HG02571 (cell line): Measurements from ENCODE around the gene BRPF1.
A peak's percentile ranks its signal among the peaks of the same experiment; 100 is the strongest.

ENCODE experiments used
- ATAC-seq: cut with Tn5 transposase; IDR thresholded peaks from one replicate; pipeline ENCODE4 v1.9.1; 2021; ENCODE audit warnings: mild to moderate bottlenecking, moderate library complexity; ENCODE audit not compliant: unreplicated experiment

Gene BRPF1

GRCh38 chr3:9729419-9729818 is 2.1 kb upstream of the BRPF1 start:
- no peak for ATAC-seq

DNA sequence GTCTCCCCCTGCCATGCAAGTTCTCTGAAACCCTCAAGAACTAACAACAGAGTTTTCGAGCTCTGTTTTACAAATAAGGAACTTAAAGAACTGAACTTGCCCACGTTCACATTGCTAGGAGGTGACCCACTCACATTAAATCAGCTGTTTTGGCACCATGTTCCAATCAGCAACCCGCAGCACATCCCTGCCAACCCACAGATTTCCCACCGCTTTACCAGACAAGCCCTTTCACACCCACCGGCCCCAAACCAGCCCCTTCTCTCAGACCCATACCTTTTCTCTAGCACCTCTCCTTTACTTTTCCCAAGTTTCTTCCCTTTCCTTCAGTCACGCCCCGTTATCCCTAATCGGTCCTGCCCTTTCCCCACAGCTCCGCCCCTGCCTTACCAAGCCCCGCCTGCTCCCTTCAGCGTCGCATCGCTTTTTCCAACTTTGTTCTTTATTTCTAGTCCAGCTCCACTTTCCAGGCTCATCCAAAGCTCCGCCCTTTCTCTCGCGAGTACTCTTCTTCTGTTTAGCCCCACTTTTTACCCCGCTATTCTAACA is 804 bp upstream of the BRPF1 start:
- ATAC-seq, result peak; percentile 47

- no peak for ATAC-seq
These were observed 675 bp downstream of the BRPF1 start for GRCh38 chr3:9732080-9732739.

DNA sequence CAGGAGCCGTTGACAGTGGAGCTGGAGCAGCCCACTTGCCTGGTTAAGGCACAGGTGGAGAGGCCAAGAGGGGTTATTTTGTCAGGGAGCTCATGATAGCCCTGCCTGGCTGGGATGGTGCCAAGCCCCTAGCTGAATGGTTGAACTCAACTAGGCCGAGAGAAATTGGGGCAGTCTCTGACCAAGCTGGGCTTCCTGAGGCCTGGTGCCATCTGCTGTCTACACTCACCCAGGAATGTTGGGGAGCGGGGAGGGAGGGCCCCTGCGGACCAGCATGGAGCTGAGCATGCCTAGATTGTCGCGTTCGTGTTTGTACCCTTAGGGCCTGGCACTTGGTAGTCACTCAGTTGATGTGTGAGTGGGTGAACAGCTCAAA is 1.2 kb downstream of the BRPF1 start:
- no peak for ATAC-seq

DNA sequence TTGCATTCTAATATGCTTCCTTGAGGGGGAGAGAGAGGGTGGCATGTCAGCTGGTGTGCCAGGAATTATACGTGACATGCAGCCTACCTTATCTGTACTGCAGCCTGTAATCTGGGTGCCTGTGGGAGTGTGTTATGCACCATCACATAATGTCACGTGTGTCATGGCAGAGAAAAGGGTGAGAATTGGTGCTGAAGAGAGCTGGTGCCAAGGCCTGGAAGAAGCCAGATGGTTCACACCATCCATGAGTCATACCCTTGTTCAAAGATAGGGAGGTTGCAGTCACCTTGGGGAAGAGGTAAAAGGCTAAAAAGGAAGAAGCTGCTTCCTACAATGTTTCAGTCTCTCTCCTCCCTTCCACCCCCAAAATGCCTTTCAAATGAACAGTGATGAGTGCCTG is 5.3 kb downstream of the BRPF1 start:
- ATAC-seq, result no peak

- ATAC-seq, result no peak
These were observed 7.6 kb downstream of the BRPF1 start for GRCh38 chr3:9739181-9739580.

- no peak for ATAC-seq
These were observed 11.0 kb downstream of the BRPF1 start for GRCh38 chr3:9742560-9742959.

DNA sequence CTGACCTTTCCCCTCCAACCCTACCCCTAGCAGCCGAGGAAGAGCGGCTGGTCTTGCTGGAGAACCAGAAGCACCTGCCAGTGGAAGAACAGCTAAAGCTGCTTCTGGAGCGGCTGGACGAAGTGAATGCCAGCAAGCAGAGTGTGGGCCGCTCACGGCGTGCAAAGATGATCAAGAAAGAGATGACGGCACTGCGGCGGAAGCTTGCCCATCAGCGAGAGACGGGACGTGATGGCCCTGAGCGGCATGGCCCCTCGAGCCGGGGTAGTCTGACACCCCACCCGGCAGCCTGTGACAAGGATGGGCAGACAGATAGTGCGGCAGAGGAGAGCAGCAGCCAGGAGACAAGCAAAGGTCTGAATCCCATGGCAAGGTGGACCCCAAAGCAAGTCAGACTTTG is 12.0 kb downstream of the BRPF1 start:
- no peak for ATAC-seq

- ATAC-seq, result no peak
These were observed 12.6 kb downstream of the BRPF1 start for GRCh38 chr3:9744162-9744561.

DNA sequence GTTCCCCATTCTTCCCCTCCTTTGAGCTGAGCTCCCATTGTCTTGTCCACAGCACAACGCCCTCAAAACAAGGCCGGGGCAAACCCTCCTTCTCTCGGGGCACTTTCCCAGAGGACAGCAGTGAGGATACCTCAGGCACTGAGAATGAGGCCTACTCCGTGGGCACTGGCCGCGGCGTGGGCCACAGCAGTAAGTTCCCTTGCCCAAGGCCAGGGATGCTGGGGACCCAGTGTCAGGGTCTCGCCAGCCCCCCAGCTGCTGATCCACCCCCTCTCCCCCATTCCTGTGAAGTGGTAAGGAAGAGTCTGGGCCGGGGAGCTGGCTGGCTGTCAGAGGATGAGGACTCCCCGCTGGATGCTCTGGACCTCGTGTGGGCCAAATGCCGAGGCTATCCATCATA is 14.0 kb downstream of the BRPF1 start:
- ATAC-seq, result no peak

GRCh38 chr3:9746330-9746729 is 14.8 kb downstream of the BRPF1 start:
- ATAC-seq, result no peak

DNA sequence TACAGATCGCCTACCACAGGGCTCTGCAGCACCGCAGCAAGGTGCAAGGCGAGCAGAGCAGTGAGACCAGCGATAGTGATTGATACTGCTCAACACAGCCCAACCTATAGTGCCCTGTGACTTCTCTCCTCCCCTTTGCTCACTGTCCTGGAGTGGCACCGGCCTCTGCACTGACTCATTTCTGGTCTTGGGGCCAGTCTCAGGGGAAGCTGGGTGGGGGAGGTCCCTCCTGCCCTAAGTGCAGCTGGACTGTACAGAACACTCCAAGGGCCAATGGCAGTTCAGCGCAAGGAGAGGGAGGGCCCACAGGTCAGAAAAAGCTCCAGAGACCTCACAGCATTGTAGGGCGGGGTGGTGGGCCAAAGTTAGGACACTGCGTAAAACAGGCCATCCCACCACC is 15.7 kb downstream of the BRPF1 start:
- no peak for ATAC-seq

- ATAC-seq, result no peak
These were observed 16.5 kb downstream of the BRPF1 start for GRCh38 chr3:9748031-9748430.

GRCh38 chr3:9749296-9749644 is 17.7 kb downstream of the BRPF1 start:
- no peak for ATAC-seq

DNA sequence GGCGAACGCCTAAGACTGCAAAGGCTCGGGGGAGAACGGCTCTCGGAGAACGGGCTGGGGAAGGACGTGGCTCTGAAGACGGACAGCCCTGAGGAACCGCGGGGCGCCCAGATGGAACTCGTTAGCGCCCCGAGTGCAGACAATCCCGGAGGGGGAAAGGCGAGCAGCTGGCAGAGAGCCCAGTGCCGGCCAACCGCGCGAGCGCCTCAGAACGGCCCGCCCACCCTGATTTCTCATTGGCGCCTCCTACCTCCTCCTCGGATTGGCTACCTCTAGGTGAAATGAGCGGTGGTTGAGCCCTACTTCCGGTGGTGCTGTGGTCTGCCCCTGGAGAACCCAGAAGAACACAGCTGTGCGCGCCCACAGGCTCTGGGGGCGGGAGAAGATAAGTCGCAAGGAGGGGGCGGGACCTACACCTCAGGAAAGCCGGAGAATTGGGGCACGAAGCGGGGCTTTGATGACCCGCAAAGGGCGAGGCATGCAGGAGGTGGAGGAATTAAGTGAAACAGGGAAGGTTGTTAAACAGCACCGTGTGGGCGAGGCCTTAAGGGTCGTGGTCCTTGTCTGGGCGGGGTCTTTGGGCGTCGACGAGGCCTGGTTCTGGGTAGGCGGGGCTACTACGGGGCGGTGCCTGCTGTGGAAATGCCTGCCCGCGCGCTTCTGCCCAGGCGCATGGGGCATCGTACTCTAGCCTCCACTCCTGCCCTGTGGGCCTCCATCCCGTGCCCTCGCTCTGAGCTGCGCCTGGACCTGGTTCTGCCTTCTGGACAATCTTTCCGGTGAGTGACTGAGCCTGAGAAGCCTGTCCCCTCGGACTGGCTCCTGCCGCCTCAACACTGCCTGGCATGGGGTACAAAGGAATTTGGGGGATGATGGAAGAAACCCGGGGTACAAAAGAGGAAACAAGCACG is 18.4 kb downstream of the BRPF1 start, which contains the start of gene OGG1:
TSS of gene OGG1 (plus strand) at position 308 of the 911 bp plus-strand sequence. CDS start at position 643, 335 bp downstream.
- peak; percentile 93 for ATAC-seq

- ATAC-seq, result no peak
These were observed 19.2 kb downstream of the BRPF1 start for GRCh38 chr3:9750556-9751411.

DNA sequence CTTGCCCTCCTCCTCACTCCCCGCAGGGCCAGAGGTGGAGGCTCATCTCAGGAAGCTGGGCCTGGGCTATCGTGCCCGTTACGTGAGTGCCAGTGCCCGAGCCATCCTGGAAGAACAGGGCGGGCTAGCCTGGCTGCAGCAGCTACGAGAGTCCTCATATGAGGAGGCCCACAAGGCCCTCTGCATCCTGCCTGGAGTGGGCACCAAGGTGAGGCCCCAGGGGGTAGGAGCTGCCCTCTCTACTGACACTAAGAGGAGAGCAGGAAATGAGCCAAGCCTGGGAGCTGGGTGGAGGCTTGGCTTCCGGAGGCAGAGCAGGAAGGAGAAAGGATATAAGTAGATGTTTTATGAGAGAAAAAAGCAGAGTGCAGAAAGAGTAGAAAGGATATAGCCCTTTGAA is 23.1 kb downstream of the BRPF1 start:
- no peak for ATAC-seq

DNA sequence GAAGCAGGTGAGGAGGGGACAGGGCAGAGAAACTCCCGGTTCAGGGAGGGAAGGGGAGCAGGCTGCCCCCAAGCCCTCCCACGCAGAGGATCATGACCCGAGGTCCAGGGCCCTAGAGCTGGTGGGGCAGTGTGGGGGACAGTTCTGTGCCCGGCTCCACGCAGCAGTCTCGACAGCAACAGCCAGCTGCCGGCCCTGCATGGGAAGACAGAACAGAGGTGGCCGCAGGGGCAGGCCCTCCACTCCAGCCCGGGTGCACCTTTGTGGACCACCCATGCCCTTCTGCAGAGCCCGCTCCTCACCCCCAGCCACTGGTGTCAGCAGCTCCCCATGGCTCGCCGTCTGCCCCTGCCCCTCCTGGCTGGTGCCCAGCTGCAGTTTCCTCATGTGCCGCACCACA is 25.9 kb downstream of the BRPF1 start:
- ATAC-seq, result no peak

GRCh38 chr3:9760779-9761505 is 29.4 kb downstream of the BRPF1 start:
- no peak for ATAC-seq

- ATAC-seq, result no peak
These were observed 30.4 kb downstream of the BRPF1 start for GRCh38 chr3:9761919-9762318.
